Endodermal cell (in vitro differentiated cells): ENCODE results near the gene HS3ST3A1. TPM values are rescaled to one million over a fixed set of nuclear protein-coding genes. Genes with fewer than 3 reads are reported as not detected.

Experiments
- DNase-seq: peaks from one replicate; pipeline ENCODE4 v3.0.0-alpha.2; 2017
- H3K27ac ChIP-seq: 2 replicates; pipeline ENCODE4 v1.5.1; 2013; ENCODE audit warnings: mild to moderate bottlenecking, low read depth, low read length, moderate library complexity
- H3K27me3 ChIP-seq: 2 replicates; pipeline ENCODE4 v1.6.1; 2013; ENCODE audit warnings: mild to moderate bottlenecking, low read length, moderate library complexity; ENCODE audit not compliant: insufficient read depth, control insufficient read depth, poor library complexity, severe bottlenecking
- H3K36me3 ChIP-seq: 2 replicates; pipeline ENCODE4 v1.7.0; 2013; ENCODE audit warnings: mild to moderate bottlenecking, low read length, moderate library complexity; ENCODE audit not compliant: control insufficient read depth, insufficient read depth
- H3K4me1 ChIP-seq: one replicate; pipeline ENCODE4 v1.7.0; 2013; ENCODE audit warnings: low read length; ENCODE audit not compliant: control insufficient read depth, insufficient read depth
- H3K4me3 ChIP-seq: 2 replicates; pipeline ENCODE4 v1.5.1; 2013; ENCODE audit warnings: mild to moderate bottlenecking, low read length, moderate library complexity
- H3K9ac ChIP-seq: 2 replicates; pipeline ENCODE4 v1.6.1; 2013; ENCODE audit warnings: mild to moderate bottlenecking, low read length, moderate library complexity; ENCODE audit not compliant: poor library complexity, severe bottlenecking; ENCODE audit errors: extremely low read depth
- H3K9me3 ChIP-seq: 2 replicates; pipeline ENCODE4 v1.6.1; 2013; ENCODE audit warnings: mild to moderate bottlenecking, low read length, moderate library complexity; ENCODE audit not compliant: control insufficient read depth
- H3K27ac Mint-ChIP-seq: 2 replicates; pipeline ENCODE4 v1.8.0; 2020; ENCODE audit warnings: mixed read lengths
- H3K27me3 Mint-ChIP-seq: 2 replicates; pipeline ENCODE4 v1.8.0; 2021; ENCODE audit warnings: mild to moderate bottlenecking, mixed read lengths; ENCODE audit not compliant: insufficient read depth
- H3K36me3 Mint-ChIP-seq: 2 replicates; pipeline ENCODE4 v1.8.0; 2020; ENCODE audit warnings: low read depth, mixed read lengths
- H3K4me1 Mint-ChIP-seq: 2 replicates; pipeline ENCODE4 v1.8.0; 2020; ENCODE audit warnings: mixed read lengths
- H3K4me3 Mint-ChIP-seq: 2 replicates; pipeline ENCODE4 v1.8.0; 2020; ENCODE audit warnings: mild to moderate bottlenecking, moderate library complexity, mixed read lengths
- H3K9me3 Mint-ChIP-seq: 2 replicates; pipeline ENCODE4 v1.8.0; 2020; ENCODE audit warnings: mild to moderate bottlenecking, mixed read lengths
- WGBS, 2 experiments: methylation state at CpG; one replicate each; pipeline versions ENCODE4 v1.1.5 to v1.1.7; 2013; ENCODE audit warnings: missing lambda C conversion rate in 2 of 2, mixed read lengths in 1 of 2; ENCODE audit not compliant: insufficient coverage in 1 of 2, insufficient read length in 1 of 2; 5-methylcytosine and 5-hydroxymethylcytosine counted together
- total RNA-seq, 2 donors: library from RNA; stranded (reverse); fragmentation: NEBNext Ultra II Directional in 1 of 2; extraction: Animal tissue kit (Norgen Biotek cat#: 25700) in 1 of 2; gene quantifications; 2 replicates in 1 of 2; 3 replicates in 1 of 2; pipeline ENCODE4 v1.2.1, GENCODE V29; 2021
- TF ChIP-seq, protein P1 (sequence below): fragments of 200-600 bp; sonication (generic); conservative IDR thresholded peaks from 2 replicates; pipeline ENCODE4 v1.5.0; 2021; ENCODE audit warnings: antibody characterized with exemption, mild to moderate bottlenecking

HS3ST3A1 gene
- total RNA-seq, 2 donors from 2014 or later = 1.9 to 2.4 TPM

DNA sequence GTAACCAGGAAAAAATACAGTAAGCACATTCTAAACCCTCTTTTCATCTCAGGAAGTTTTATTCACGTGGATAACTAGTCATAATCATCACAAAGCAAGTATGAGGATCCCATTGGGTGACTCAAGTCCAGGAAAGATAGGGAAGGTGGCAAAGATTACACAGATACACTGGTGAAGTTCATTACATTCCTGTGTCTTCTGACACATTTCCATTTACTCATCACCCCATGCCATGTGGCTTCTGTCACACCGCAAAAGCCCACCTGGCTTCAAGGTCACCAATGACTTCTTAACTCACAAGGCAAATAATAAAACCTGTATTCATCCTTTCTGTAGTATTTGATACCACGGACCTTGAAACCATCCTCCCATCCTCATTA lies 17.0 kb downstream of the HS3ST3A1 start:
- Mint-ChIP-seq H3K27me3 (no peaks in the 10 kb centered on the region), H3K27ac (no peak overlapping the region), H3K4me3 (no peak overlapping the region), H3K4me1 (peaks cover 6% of the 10 kb centered on the region), H3K36me3 (no peaks in the 10 kb centered on the region), H3K9me3 (no peaks in the 10 kb centered on the region)
- no peak for DNase-seq
- Histone ChIP-seq H3K9ac (no peak overlapping the region), H3K9me3 (no peaks in the 10 kb centered on the region), H3K27me3 (no peaks in the 10 kb centered on the region), H3K36me3 (no peaks in the 10 kb centered on the region), H3K4me3 (no peak overlapping the region), H3K27ac (no peak overlapping the region), H3K4me1 (no peaks in the 10 kb centered on the region)
- TF ChIP-seq, protein P1, sequence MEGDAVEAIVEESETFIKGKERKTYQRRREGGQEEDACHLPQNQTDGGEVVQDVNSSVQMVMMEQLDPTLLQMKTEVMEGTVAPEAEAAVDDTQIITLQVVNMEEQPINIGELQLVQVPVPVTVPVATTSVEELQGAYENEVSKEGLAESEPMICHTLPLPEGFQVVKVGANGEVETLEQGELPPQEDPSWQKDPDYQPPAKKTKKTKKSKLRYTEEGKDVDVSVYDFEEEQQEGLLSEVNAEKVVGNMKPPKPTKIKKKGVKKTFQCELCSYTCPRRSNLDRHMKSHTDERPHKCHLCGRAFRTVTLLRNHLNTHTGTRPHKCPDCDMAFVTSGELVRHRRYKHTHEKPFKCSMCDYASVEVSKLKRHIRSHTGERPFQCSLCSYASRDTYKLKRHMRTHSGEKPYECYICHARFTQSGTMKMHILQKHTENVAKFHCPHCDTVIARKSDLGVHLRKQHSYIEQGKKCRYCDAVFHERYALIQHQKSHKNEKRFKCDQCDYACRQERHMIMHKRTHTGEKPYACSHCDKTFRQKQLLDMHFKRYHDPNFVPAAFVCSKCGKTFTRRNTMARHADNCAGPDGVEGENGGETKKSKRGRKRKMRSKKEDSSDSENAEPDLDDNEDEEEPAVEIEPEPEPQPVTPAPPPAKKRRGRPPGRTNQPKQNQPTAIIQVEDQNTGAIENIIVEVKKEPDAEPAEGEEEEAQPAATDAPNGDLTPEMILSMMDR = no peak
- whole genome bisulfite sequencing, 2 experiments = 91% methylated on average over 2 of the region's 3 CpGs; no CpG with 5 or more reads in 1 of the 2 experiments

DNA sequence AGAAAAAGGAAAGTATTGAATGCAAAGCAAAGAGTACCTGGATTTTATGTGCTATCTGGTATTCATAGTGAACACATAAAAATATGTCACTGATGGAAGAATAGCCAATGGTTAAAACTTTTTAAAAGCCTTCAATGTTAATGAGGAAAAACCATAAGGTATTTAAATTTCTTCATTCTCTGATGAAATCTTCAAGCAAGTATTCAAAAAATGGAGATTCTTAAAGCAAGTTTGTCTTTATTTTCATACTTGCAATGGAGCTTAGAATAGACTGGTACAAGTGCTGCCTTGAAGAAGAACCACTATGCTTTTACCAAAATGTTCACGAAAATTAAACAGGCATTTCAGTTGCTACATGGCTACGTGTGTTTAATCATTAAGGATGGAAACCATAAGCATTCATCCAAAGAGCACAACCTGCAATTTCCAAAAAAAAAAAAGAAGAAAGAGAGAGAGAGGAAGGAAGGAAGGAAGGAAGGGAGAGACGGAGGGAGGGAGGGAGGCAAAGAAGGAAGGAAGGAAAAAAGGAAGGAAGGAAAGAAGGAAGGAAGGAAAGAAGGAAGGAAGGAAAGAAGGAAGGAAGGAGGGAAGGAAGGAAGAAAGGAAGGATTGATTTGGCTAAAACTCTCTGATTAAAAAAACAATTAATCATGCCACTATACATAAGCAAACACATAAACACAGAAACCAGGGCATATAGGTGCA lies 17.6 kb downstream of the HS3ST3A1 start:
- Histone ChIP-seq H3K27ac (no peak overlapping the region), H3K4me1 (no peaks in the 10 kb centered on the region), H3K27me3 (no peaks in the 10 kb centered on the region), H3K4me3 (no peak overlapping the region), H3K36me3 (no peaks in the 10 kb centered on the region), H3K9ac (no peak overlapping the region), H3K9me3 (peaks cover 1% of the 10 kb centered on the region)
- DNase-seq = no peak
- Mint-ChIP-seq H3K27ac (no peak overlapping the region), H3K27me3 (no peaks in the 10 kb centered on the region), H3K4me3 (no peak overlapping the region), H3K36me3 (no peaks in the 10 kb centered on the region), H3K4me1 (peaks cover 6% of the 10 kb centered on the region), H3K9me3 (no peaks in the 10 kb centered on the region)
- TF ChIP-seq, protein P1 = no peak
- WGBS, 2 experiments = 94 to 100% methylated on average over 3 of the region's 3 CpGs

DNA sequence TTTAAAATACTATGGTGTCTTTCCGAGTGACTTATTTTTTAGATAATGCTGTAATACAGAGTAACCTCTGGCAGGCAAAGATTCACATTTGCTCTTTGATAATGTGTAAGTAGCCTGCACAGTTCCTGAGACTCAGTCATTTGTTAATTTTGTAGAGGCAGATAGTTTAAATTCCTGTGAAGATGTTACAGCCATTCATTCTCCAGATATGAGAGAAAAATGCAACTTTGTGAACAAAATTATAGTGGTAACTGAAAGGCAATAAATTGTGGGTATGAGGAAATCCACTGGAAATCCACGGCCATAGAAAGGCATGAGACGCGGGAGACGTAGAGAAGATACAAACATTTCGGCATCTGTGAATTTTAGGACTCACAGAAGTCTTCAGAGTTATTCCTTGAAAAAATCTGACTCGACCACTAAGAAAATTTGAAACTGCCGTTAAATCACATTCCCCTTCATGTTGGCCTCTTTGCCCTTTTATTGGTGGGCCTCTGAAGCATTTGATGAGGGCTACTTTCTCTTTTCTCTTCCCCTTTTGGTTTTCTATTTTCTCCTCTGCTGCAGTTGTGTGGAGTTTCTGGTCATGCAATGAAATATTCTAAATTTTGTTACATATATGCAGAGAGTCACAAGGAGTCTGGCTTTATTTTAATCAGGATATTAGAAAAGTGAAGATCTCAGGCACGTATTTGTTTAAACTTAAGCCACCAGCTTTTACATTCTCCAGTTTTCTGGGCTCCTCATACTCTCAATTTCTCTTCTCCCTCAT lies 18.8 kb downstream of the HS3ST3A1 start:
- Histone ChIP-seq H3K27me3 (no peaks in the 10 kb centered on the region), H3K36me3 (no peaks in the 10 kb centered on the region), H3K9ac (no peak overlapping the region), H3K9me3 (peaks cover 6% of the 10 kb centered on the region), H3K4me1 (no peaks in the 10 kb centered on the region), H3K27ac (no peak overlapping the region), H3K4me3 (no peak overlapping the region)
- peaks cover 6% of the 10 kb centered on the region for H3K4me1 Mint-ChIP-seq
- no peaks in the 10 kb centered on the region for H3K27me3 Mint-ChIP-seq
- DNase-seq = no peak
- 89 to 100% methylated on average over 6 to 9 of the region's 9 CpGs for WGBS, 2 experiments
- H3K27ac Mint-ChIP-seq = no peak overlapping the region
- no peak overlapping the region for H3K4me3 Mint-ChIP-seq
- no peaks in the 10 kb centered on the region for H3K9me3 Mint-ChIP-seq
- TF ChIP-seq, protein P1 = no peak
- H3K36me3 Mint-ChIP-seq = no peaks in the 10 kb centered on the region
